ENCODE measurements around the gene UNC13C. TPM values are rescaled to one million over a fixed set of nuclear protein-coding genes. Genes with fewer than 3 reads are reported as not detected.

UNC13C gene
- total RNA-seq, 6 experiments from 2014 or later: not detected

DNA sequence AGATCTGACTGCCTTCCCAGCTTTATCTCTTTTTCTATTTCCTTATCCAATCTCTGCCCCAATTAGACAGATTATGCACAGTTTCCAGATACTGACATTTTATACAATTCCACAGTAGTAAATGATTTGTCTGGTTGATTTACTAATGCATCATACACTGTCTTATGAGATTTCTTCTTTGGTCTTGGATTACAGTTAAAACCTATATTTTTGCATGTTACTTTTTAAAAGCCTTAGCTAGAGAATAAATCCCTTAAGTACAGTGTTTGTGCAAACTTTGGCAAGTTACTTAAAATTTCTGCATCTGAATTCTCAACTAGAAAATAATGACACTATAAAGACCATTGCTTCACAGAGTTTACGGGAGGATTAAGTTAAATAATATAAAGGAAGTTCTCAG, 6.0 kb downstream of the UNC13C start:
- WGBS (ENCODE audit: insufficient coverage, low coverage, low lambda C conversion rate, missing lambda C conversion rate): 100% methylated on average over 1 of the region's 1 CpG
- Histone ChIP-seq H3K4me3 (no peak overlapping the region), H3K4me1 (no peaks in the 10 kb centered on the region), H3K27me3 (no peaks in the 10 kb centered on the region), H3K9me3 (no peaks in the 10 kb centered on the region), H3K36me3 (no peaks in the 10 kb centered on the region), H3K27ac (no peak overlapping the region)
- intact Hi-C loops (cut with DNase I): no loop called here
- ATAC-seq (no peak), DNase-seq (no peak)
- TF ChIP-seq CTCF (IDR thresholded peaks at IDR 0.05) (no peak), POLR2A (IDR thresholded peaks at IDR 0.05) (no peak)

DNA sequence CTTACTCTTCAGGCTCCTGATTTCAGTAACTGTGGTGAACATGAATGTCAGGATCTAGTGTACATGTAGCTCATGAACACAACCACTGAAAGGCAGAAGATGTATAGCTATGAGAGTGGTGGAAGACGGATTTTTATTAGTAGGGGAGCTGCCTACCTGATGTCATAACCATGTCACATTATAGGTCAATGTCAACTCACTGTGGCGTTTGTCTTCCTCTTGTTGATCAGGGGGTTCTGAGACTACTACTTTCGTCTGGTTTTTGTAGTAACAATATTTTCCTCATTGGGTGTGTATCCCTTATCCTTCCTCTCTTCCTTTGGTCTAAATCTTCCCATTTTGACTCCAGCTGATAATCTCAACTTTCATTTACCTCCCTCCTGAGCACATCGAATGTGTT, 7.3 kb downstream of the UNC13C start:
- no peaks in the 10 kb centered on the region for H3K9me3 ChIP-seq
- no peak for ATAC-seq
- no peaks in the 10 kb centered on the region for H3K4me1 ChIP-seq
- no peak for DNase-seq
- no peak overlapping the region for H3K4me3 ChIP-seq
- intact Hi-C loops (cut with DNase I): no loop called here
- no peak overlapping the region for H3K27ac ChIP-seq
- no peaks in the 10 kb centered on the region for H3K36me3 ChIP-seq
- WGBS (ENCODE audit: insufficient coverage, low coverage, low lambda C conversion rate, missing lambda C conversion rate): 47% methylated on average over 4 of the region's 4 CpGs
- TF ChIP-seq POLR2A (IDR thresholded peaks at IDR 0.05) (no peak), CTCF (IDR thresholded peaks at IDR 0.05) (no peak)
- no peaks in the 10 kb centered on the region for H3K27me3 ChIP-seq

GRCh38 chr15:53987480-53987879, 9.2 kb downstream of the UNC13C start:
- ATAC-seq (no peak), DNase-seq (no peak)
- Histone ChIP-seq H3K4me3 (no peak overlapping the region), H3K27ac (no peak overlapping the region), H3K4me1 (no peaks in the 10 kb centered on the region), H3K27me3 (no peaks in the 10 kb centered on the region), H3K36me3 (no peaks in the 10 kb centered on the region), H3K9me3 (no peaks in the 10 kb centered on the region)
- WGBS (ENCODE audit: insufficient coverage, low coverage, low lambda C conversion rate, missing lambda C conversion rate): 71% methylated on average over 2 of the region's 2 CpGs
- TF ChIP-seq CTCF (IDR thresholded peaks at IDR 0.05) (no peak), POLR2A (IDR thresholded peaks at IDR 0.05) (no peak)
- intact Hi-C loops (cut with DNase I): no loop called here

GRCh38 chr15:54007256-54007655, 29.0 kb downstream of the UNC13C start:
- 89% methylated on average over 1 of the region's 2 CpGs for WGBS (ENCODE audit: insufficient coverage, low coverage, low lambda C conversion rate, missing lambda C conversion rate)
- intact Hi-C loops (cut with DNase I): no loop called here
- no peak overlapping the region for H3K27ac ChIP-seq
- no peak overlapping the region for H3K4me3 ChIP-seq
- H3K9me3 ChIP-seq: no peaks in the 10 kb centered on the region
- no peaks in the 10 kb centered on the region for H3K4me1 ChIP-seq
- no peak for ATAC-seq
- peaks cover 0 to 3% of the 10 kb centered on the region in 2 donors for H3K27me3 ChIP-seq
- no peak for TF ChIP-seq POLR2A (IDR thresholded peaks at IDR 0.05)
- no peak for TF ChIP-seq CTCF (IDR thresholded peaks at IDR 0.05)
- H3K36me3 ChIP-seq: no peaks in the 10 kb centered on the region
- DNase-seq: no peak

GRCh38 chr15:54011656-54012055, 33.4 kb downstream of the UNC13C start:
- Histone ChIP-seq H3K4me1 (no peaks in the 10 kb centered on the region), H3K27me3 (peaks cover 0 to 3% of the 10 kb centered on the region in 2 donors), H3K27ac (no peak overlapping the region), H3K9me3 (no peaks in the 10 kb centered on the region), H3K4me3 (no peak overlapping the region), H3K36me3 (no peaks in the 10 kb centered on the region)
- DNase-seq (no peak), ATAC-seq (no peak)
- no peak for TF ChIP-seq POLR2A (IDR thresholded peaks at IDR 0.05)
- TF ChIP-seq CTCF (IDR thresholded peaks at IDR 0.05): no peak
- intact Hi-C loops (cut with DNase I): no loop called here
- WGBS (ENCODE audit: insufficient coverage, low coverage, low lambda C conversion rate, missing lambda C conversion rate): 75% methylated on average over 1 of the region's 1 CpG
